Measurements from ENCODE around the gene PPP5C. TPM values are rescaled to one million over a fixed set of nuclear protein-coding genes. Genes with fewer than 3 reads are reported as not detected.
"Not testable (repeated sequence)": the region's sequence is repeated elsewhere in the genome, so short reads cannot be mapped to it uniquely, and the experiment has no call there.

The PPP5C gene
- total RNA-seq, 4 donors from 2014 or later, result 70.5 to 132 (median 88.8) TPM

DNA sequence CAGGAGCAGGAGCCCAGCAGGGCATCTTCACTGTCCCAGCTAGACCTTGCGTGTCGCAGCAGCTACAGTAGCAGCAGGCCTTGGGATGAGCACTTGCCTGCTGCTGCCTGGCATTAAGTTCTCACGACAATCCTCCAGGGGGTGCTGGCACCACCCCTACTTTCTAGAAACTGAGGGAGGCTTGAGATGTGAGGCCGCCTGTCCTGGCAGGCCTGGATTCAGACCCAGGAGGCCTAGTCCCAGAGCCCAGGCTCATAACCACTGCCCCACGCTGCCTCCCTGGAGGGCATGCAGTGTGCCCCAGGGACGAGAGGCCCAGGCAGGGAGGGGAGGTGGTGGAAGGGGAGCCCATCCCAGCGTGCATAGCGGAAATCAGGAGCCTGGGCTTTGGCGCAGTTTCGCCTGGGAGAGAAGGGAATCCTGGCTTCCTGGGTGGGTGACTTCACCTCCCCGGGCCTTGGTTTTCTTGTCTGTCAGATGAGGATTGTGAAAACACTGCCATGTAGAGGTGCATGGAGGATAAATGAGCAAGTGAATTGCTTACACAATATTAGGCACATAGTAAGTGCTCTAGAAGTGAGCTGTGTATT is 26.1 kb downstream of the PPP5C start:
- Histone ChIP-seq H3K4me1 (peaks cover 0 to 35% (median 18%) of the 10 kb centered on the region in 4 donors), H3K27ac (peak overlapping the region in 3 of 4 donors; percentile 26 to 70 (median 38)), H3K4me3 (no peak overlapping the region), H3K9me3 (no peaks in the 10 kb centered on the region), H3K36me3 (peaks cover 0 to 49% (median 0%) of the 10 kb centered on the region in 3 donors), H3K27me3 (no peaks in the 10 kb centered on the region)
- DNase-seq (ENCODE audit: low spot score in 2 of 2), result no peak
- TF ChIP-seq POLR2A (IDR thresholded peaks at IDR 0.05), result no peak
- no peak for TF ChIP-seq CTCF (IDR thresholded peaks at IDR 0.05)
- TF ChIP-seq EP300 (IDR thresholded peaks at IDR 0.05), result no peak
- 71 to 73% methylated on average over 11 of the region's 11 CpGs for WGBS, 2 donors

DNA sequence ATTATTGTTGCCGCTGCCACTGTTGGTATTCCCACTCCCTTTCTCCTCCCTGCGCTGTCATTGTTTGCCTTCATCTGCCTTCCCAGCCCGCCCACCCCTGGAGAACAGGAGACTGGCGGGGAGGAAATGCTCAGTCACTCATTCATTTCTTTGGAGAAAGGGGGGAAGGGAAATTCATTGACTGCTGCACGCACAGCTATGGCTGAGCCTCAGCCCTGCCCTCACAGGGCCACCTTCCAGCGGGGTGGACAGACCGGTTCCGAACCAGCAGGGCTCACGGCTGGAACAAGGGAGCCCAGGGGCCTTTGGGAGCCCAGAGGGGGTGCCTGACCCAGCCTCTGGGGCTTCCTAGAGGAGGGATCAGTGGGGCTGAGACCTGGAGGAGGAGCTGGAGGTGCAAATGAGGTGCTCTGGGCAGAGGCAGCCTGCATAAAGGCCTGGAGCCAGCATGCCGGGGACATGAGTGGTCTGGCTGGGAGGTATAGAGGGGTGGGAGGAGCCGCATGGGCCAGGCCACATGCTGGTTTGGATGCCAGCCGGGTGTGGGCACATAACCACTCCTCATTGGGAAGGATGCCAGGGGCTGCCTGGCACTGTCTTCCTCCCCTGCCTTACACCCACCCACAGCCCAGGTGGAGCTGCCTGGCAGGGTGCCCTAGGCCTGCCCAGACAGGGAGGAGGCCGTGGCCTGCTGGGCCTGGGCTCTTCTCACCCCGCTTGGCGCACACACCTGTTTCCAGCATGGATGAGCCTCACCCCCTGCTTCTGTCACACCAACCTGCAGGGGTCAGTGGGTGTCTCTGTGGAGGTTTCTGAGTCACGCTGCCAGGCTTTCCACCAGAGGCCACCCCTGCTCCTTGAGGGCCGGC is 26.8 kb downstream of the PPP5C start:
- no peaks in the 10 kb centered on the region for H3K9me3 ChIP-seq
- WGBS, 2 donors, result 52% methylated on average over 12 to 15 of the region's 17 CpGs
- no peak for TF ChIP-seq CTCF (IDR thresholded peaks at IDR 0.05)
- no peak for TF ChIP-seq EP300 (IDR thresholded peaks at IDR 0.05)
- no peak for TF ChIP-seq POLR2A (IDR thresholded peaks at IDR 0.05)
- peaks cover 0 to 42% (median 0%) of the 10 kb centered on the region in 3 donors for H3K36me3 ChIP-seq
- DNase-seq (ENCODE audit: low spot score in 2 of 2), result no peak
- H3K4me3 ChIP-seq, result no peak overlapping the region
- H3K4me1 ChIP-seq, result peaks cover 0 to 42% (median 21%) of the 10 kb centered on the region in 4 donors
- H3K27me3 ChIP-seq, result no peaks in the 10 kb centered on the region
- H3K27ac ChIP-seq, result peak overlapping the region in 3 of 4 donors; percentile 26 to 70 (median 38)

DNA sequence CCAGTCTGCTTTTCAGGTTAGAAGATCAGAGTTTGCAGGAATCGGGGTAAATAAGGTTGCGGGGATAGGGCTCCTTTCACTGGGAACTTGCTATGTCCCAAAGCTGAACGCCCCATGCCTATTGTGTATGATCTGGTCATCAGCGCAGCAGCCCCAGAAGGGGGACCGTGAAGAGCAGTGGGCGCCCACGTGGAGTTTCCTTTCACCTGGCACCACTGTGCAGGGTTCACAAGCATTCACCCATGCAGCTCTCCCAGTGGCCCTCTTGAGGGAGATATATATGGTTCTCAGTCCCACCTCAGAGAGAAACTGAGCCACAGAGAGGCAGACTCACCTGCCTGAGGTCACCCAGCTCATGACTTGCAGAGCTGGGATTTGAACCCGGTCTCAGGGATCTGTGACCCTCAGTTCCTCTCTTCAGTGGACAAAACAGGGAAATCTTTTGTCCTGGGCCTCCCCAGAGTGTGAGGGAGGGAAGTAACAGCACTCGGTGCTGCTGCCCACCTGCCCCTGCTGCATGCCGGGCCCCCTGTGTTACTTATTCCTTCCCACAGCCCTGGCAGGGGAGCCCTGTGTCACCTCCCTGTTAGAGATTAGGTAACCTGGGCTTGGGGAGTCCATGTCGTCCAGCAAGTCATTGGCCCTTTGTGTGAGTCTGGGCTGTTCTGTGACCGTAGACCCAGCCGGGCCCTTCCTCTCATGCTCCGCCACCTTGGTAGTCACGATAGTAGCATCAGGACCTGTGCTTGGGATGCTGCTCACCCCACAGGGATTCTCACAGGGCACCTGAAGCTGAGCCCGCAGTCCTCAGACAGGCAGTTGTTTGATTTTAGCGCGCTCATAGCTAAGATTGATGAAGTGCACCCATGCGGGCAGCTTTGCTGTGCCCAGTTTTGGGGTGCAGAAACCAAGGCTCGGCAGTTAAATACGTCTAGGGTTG is 27.9 kb downstream of the PPP5C start:
- DNase-seq (ENCODE audit: low spot score in 2 of 2), result no peak
- Histone ChIP-seq H3K4me1 (peaks cover 0 to 53% (median 25%) of the 10 kb centered on the region in 4 donors), H3K36me3 (peaks cover 0 to 45% (median 6%) of the 10 kb centered on the region in 3 donors), H3K27ac (peak overlapping the region in 2 of 4 donors; percentile 26 to 70), H3K27me3 (no peaks in the 10 kb centered on the region), H3K4me3 (no peak overlapping the region), H3K9me3 (no peaks in the 10 kb centered on the region)
- WGBS, 2 donors, result 83 to 92% methylated on average over 14 to 21 of the region's 21 CpGs
- TF ChIP-seq CTCF (IDR thresholded peaks at IDR 0.05) (no peak), POLR2A (IDR thresholded peaks at IDR 0.05) (no peak), EP300 (IDR thresholded peaks at IDR 0.05) (no peak)

GRCh38 chr19:46375476-46376067 is 28.7 kb downstream of the PPP5C start:
- H3K27ac ChIP-seq, result peak overlapping the region in 1 of 4 donors; percentile 70
- 94 to 96% methylated on average over 20 to 21 of the region's 22 CpGs for WGBS, 2 donors
- DNase-seq (ENCODE audit: low spot score in 2 of 2), result not testable (repeated sequence)

More at GRCh38 chr19:46375476-46376067, 28.7 kb downstream of the PPP5C start:
- not testable (repeated sequence) for H3K9me3 ChIP-seq, H3K4me3 ChIP-seq, H3K27me3 ChIP-seq
- Histone ChIP-seq H3K36me3 (peaks cover 0 to 50% (median 14%) of the 10 kb centered on the region in 3 donors), H3K4me1 (peaks cover 0 to 54% (median 25%) of the 10 kb centered on the region in 4 donors)

Measured in tibial nerve (tissue), 4 donors.